Esophagus squamous epithelium (tissue), 4 donors: Measurements from ENCODE around the gene EPS8.

Experiments used
- POLR2A ChIP-seq, 4 donors: fragments of 450-650 bp; IDR thresholded peaks; one replicate each; pipeline ENCODE4 v1.6.1; 2017; ENCODE audit warnings: antibody characterized with exemption in 4 of 4, mild to moderate bottlenecking in 4 of 4, moderate library complexity in 3 of 4
- TF ChIP-seq, protein P1 (sequence below), 6 experiments: fragments of 450-650 bp in 4 of 6; fragments of 200-600 bp in 2 of 6; sonication (generic) in 2 of 6; IDR thresholded peaks; one replicate each; pipeline ENCODE4 v1.5.1; 2016 to 2019; ENCODE audit warnings: antibody characterized with exemption in 6 of 6, mild to moderate bottlenecking in 4 of 6, moderate library complexity in 4 of 6

DNA sequence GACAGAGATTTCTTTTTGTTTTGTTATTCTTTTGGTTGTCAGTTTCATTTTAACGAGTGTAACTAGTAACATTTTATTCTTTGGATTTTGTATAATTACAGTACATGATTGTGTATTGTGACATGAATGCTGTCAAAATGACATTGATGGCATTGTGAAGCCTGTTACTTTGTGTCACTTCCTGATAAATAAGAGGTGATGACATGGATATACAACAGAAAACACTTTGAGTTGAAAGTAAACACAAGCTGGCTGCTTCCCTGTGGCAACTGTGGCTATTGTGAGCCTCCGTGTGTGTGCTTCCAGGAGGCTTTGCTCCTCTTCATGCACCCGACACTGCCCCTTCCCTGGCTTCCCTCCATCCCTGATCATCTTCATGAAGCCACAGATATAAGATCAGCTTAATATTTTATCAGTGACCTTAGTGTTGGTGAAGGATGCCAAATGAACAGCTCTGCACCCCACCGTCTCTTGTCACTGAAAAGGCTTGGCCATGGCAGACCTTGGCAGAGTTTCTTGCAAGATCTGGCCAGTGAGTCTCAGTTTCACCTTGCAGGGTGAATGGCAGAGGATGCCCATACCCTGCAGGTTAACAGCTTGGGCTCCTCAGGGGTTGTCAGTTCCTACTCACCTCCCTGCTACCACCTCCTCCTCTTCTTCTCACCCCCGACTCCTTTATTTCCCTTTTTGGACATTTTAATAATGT lies 191.9 kb downstream of the EPS8 start:
- TF ChIP-seq, protein P1, sequence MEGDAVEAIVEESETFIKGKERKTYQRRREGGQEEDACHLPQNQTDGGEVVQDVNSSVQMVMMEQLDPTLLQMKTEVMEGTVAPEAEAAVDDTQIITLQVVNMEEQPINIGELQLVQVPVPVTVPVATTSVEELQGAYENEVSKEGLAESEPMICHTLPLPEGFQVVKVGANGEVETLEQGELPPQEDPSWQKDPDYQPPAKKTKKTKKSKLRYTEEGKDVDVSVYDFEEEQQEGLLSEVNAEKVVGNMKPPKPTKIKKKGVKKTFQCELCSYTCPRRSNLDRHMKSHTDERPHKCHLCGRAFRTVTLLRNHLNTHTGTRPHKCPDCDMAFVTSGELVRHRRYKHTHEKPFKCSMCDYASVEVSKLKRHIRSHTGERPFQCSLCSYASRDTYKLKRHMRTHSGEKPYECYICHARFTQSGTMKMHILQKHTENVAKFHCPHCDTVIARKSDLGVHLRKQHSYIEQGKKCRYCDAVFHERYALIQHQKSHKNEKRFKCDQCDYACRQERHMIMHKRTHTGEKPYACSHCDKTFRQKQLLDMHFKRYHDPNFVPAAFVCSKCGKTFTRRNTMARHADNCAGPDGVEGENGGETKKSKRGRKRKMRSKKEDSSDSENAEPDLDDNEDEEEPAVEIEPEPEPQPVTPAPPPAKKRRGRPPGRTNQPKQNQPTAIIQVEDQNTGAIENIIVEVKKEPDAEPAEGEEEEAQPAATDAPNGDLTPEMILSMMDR (IDR thresholded peaks at IDR 0.05), result no peak
- no peak for TF ChIP-seq POLR2A (IDR thresholded peaks at IDR 0.05)
